HG02642 (cell line): ENCODE results near the gene CATSPERD.

Source experiments
- ATAC-seq: cut with Tn5 transposase; IDR thresholded peaks from one replicate; pipeline ENCODE4 v1.9.1; 2021; ENCODE audit warnings: mild to moderate bottlenecking; ENCODE audit not compliant: unreplicated experiment, poor library complexity

The CATSPERD gene

GRCh38 chr19:5784581-5785147, 64.2 kb downstream of the CATSPERD start, which contains the start of gene PRR22:
Gene PRR22 (minus strand): TSS chr19:5784746. CDS start chr19:5784660, 86 bp downstream.
- ATAC-seq, result no peak

GRCh38 chr19:5785423-5785822, 65.0 kb downstream of the CATSPERD start:
- no peak for ATAC-seq

- ATAC-seq, result no peak
Measured at GRCh38 chr19:5786593-5787408, 66.4 kb downstream of the CATSPERD start.

GRCh38 chr19:5787409-5788182, 67.2 kb downstream of the CATSPERD start:
- ATAC-seq, result no peak

GRCh38 chr19:5788422-5788821, 68.0 kb downstream of the CATSPERD start:
- ATAC-seq, result no peak

- no peak for ATAC-seq
Measured at GRCh38 chr19:5789351-5789761, 68.9 kb downstream of the CATSPERD start.

- no peak for ATAC-seq
Measured at GRCh38 chr19:5789886-5790558, 69.6 kb downstream of the CATSPERD start.

GRCh38 chr19:5790559-5791520, 70.4 kb downstream of the CATSPERD start, which contains the start of gene DUS3L:
Gene DUS3L (minus strand): TSS chr19:5791163. CDS start chr19:5791141, 22 bp downstream.
- peak; percentile 92 for ATAC-seq

- ATAC-seq, result no peak
Measured at GRCh38 chr19:5792224-5792623, 71.8 kb downstream of the CATSPERD start.

- ATAC-seq, result no peak
Measured at GRCh38 chr19:5793188-5793587, 72.8 kb downstream of the CATSPERD start.

- no peak for ATAC-seq
Measured at GRCh38 chr19:5795382-5795919, 75.0 kb downstream of the CATSPERD start.

- no peak for ATAC-seq
Measured at GRCh38 chr19:5798244-5798643, 77.8 kb downstream of the CATSPERD start.

- no peak for ATAC-seq
Measured at GRCh38 chr19:5799247-5800241, 79.1 kb downstream of the CATSPERD start.

- no peak for ATAC-seq
Measured at GRCh38 chr19:5800361-5801270, 80.2 kb downstream of the CATSPERD start.

GRCh38 chr19:5801796-5802619, 81.6 kb downstream of the CATSPERD start:
- no peak for ATAC-seq

GRCh38 chr19:5803441-5803751, 83.0 kb downstream of the CATSPERD start:
- no peak for ATAC-seq
